NCI-H146 treated with DMSO at 0.1 percent for 48 hours (cell line): ENCODE data around the gene TSPAN15.

Source experiments
- DNase-seq: peaks from one replicate; lab custom pipeline; 2025; ENCODE audit not compliant: unreplicated experiment; lab: John Stamatoyannopoulos, UW

TSPAN15 gene

GRCh38 chr10:69464801-69465401, 13.6 kb downstream of the TSPAN15 start:
- DNase-seq, result no peak

GRCh38 chr10:69465457-69466157, 14.3 kb downstream of the TSPAN15 start:
- no peak for DNase-seq

- no peak for DNase-seq
Observed at GRCh38 chr10:69466158-69466490, 14.9 kb downstream of the TSPAN15 start.

DNA sequence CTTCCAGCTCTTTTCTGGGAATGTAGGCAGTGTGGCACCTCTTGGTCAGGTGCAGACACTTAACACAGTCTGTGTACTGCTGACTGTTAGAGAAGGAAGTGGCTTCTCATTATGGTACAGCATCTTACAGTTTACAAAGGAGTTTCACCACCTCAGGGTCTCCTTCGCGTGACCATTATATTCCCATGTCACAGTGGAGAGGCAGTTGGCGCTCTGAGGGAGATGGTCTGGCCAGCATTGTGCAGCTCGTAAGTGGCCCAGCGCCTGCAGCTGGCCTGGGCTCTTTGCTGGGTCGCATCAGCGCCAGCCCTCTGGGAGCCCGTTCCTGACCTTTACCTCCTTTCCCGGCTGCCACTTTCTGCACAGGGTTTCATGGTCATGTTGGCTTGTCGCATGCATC, 15.4 kb downstream of the TSPAN15 start:
- DNase-seq, result no peak

GRCh38 chr10:69467928-69468750, 16.9 kb downstream of the TSPAN15 start:
- no peak for DNase-seq

DNA sequence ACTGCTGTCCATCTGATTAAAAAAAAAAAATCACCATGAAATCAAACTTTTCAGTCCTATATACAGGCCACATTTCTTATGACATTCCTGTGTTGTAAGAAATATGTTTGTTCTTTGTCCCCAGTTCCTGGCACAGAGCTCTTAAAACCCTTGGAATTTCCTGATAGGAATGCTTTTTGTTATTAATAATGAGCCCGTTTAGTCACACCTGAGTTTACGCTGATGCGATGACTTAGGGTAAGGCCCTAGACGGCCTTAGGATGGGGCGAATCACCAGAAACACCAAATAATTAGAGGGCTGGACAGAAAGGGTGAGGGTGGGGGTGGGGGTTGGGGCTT, 17.5 kb downstream of the TSPAN15 start:
- no peak for DNase-seq

DNA sequence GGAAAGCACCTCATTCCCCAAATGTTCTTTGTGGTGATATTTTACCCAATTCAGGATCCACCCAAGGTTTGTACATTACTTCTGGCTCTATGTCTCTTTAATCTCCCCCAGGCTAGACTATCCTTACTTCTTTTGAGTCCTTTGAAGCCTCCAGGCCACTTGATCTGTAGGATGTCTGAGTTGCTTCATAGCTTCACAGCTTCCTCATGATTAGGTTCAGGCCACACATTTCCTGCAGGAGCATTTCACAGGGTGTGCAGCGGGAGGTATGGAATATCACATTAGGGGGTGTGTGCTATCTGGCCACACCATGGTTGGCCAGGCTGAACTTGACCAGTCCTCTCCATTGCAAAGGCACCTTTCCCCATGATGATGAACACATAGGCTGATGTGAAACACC, 18.7 kb downstream of the TSPAN15 start:
- DNase-seq, result no peak

DNA sequence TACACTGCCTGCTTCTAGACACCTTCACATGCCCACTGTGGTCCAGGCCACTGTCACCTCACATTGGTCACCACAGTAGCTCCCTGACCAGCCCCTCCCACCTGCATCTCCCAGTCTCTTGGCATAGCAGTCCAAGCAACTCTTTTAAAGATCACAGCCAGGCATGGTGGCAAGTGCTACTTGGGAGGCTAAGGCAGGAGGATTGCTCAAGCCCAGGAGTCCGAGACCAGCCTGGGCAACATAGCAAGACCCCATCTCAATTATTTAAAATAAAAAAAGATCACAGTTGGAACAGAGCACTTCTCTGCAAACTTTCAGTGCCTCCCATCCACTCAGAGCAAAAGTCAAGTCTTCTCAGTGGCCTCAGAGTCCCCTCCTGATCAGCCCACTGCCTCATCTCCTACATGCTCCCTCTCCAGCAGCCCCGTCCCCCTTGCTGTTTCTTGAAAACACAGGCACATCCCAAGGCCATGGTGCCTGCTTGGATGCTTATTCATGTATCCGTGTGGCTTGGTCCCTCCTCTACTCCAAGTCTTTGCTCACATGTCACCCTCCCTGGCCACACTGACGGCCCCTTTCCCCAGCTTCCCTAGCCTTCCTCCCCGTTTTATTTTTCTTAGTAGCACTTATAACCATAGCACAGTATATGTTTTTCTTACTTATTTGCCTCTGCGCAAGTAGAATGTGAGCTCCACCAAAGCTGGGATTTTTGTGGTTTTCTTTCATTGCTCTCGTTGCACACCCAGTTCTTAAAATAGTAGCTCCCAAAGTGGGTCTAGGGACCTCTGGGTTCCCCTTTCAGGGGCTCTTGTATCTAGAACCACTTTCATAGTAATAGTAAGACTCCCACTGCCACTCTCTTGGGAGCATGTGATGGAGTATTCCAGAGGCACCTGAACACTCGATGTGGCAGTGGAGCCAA, 19.5 kb downstream of the TSPAN15 start:
- no peak for DNase-seq

DNA sequence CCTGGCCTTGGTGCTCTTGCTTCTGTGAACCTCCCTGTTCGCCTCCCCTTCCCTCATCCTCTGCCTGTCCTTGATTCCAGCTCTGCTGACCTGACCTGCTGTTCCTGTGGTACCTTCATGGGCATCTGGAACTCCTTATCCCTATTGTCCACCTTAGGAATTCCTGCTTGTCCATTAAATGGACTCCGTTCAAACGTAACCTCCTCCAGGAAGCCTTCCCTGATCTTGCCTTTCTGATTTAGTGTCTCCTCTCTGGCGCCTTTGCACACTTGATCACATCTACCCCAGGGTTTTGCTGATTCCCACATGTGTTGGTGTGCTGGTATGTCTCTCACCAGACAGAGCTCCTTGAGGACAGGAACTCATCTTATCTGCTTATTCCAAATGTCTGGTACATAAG, 20.9 kb downstream of the TSPAN15 start:
- DNase-seq, result no peak

DNA sequence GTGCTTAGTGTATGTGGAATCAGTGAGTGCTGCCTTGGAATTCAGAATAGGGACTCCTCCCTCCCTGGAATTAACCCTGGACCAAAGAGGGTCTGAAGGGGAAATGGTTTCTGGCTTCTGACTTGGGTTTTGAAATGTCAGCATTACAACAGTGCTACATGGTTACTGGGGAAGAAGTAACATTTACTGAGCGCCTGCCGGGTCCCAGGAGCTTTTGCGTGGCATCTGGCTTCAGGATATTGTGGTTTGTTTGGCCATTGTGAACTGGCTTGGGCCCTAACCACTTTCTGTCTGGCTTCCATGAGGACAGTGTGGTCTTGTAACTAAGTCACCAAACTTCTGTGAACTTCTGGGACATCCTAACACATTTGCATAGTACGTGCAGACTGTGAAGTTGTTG, 21.3 kb downstream of the TSPAN15 start:
- DNase-seq, result no peak

DNA sequence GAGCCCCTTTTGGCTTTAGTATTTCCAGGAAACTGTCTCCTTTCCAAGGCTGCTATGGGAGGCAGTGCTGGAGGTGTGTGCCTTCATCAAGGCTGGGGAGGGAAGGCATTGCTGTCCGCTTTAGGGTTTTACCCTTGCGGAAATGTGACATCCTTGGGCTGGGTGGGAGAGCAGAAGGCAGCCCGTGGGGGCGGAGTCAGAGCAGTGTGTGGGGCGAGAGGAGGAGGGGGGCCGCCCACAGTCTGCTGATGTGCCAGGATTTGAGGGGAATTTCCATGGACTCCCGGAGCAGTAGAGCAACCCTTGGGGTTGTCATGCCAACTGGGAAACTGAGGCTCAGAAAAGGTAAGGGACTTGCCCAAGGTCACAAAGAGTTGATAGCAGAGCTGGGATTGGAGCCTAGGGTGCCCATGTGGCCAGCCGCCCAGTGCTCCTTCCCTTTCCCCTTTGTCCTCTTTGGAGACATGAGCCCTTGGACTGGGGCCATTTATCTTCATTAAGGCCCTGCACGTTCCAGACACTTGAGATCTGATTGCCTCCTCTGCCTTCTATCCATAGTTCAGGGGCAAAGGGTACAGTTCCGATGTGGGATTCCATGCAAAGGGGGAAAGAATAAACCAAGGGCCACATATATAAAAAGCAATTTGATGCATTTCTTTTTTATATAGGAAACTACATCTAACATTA, 22.2 kb downstream of the TSPAN15 start:
- no peak for DNase-seq

DNA sequence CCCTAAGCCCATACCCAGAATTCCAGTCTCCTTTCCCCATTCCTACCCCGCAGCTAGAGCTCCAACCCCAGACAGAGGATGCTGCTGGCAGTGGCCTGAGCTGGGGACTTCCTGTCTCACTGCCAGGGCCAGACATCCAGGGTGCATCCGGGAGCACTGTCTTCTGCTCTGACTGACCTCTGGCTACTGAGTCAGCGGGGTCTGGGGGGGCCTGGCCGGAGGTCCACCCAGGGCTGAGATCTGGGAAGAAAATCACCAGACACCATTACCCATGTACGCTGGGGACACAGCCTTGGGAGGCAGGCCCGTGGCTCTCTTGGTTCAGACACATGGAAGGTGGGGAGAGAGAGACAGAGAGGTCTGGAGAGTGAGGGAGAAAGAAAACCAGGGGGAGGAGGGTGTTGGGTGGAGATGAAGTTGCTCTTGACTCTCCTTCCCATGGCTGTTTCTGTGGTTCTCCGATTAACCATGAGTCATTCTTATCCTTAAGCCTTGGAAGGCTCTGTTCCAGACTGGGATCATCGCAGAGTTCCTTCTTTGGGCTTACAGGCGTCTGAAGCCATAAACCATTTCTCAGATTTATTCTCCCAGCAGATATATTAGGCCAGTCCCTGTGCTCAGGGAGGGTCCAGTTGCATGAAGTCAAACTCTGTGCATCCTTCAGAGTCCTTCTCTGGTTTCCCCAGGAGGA, 23.6 kb downstream of the TSPAN15 start:
- no peak for DNase-seq

GRCh38 chr10:69475433-69475830, 24.2 kb downstream of the TSPAN15 start:
- DNase-seq, result no peak

GRCh38 chr10:69477968-69478597, 26.8 kb downstream of the TSPAN15 start:
- no peak for DNase-seq

DNA sequence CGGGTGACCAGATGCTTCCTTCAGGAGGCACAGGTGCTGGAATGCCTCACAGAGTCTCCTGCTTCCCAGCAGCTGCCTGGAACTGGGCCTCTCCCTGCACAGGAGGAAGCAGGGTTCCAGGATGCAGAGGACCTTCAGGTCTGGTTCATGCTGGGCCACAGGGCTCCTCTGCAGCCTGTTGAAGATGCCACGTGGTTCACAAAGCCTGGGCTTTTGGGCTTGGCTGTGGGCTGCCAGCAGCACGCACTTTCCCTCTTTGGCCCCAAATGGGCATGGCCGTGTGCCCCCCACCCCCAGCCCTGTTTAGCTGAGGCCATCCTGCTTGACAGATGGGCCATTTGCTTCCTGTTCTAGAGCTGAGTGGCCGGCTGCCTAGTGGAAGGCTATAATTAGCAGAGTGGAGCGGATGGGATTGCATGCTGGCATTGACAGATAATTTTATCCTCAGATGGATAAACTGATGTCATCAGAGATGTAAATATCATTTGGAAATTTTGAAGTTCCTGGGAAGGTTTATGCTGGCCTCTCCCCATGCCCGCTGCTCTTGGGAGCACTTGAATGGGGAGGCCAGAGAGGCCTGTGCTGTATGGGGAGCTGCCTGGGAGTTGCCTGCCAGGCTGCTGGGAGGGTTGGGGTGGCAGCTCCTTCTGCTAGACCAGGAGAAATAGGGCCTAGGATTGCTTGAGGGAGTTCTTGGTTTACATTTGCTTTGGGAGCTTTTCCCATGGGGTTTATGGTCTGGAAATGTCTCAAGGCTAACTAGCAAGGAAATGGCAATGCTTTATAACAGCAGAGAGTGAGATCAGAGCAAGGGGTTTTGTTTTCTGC, 28.2 kb downstream of the TSPAN15 start:
- peak; percentile 20 for DNase-seq

DNA sequence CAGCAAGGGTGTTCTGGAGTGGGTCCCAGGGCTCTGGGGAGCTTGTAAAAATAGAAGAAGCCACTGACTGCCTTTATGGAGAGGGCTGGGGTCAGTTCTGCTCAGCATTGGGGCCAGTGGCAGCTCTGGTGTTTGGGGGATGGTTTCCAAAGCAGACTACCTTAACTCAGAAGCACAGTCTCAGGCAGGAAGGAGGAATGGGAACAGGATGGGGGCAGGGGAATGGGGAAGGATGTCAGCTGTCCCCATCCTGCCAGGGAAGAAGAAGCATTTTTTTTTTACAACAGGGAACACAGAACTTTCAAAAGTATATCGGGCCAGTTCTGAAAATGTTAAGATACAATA, 28.8 kb downstream of the TSPAN15 start:
- DNase-seq, result no peak

GRCh38 chr10:69481305-69481704, 30.0 kb downstream of the TSPAN15 start:
- DNase-seq, result no peak

- no peak for DNase-seq
Observed at GRCh38 chr10:69481811-69482524, 30.7 kb downstream of the TSPAN15 start.
